Breast epithelium (tissue), 4 donors: Measurements from ENCODE around the gene ARID3A. TPM values are rescaled to one million over a fixed set of nuclear protein-coding genes. Genes with fewer than 3 reads are reported as not detected.
A peak's percentile ranks its signal among the peaks of the same experiment; 100 is the strongest.

Source experiments
- DNase-seq, 2 donors: peaks; one replicate each; pipeline ENCODE4 v3.0.0-alpha.2; 2019; ENCODE audit warnings: low spot score in 2 of 2
- H3K27ac ChIP-seq, 2 donors: fragments of 200-600 bp; sonication (generic) in 1 of 2; one replicate each; pipeline ENCODE4 v1.5.1; 2016 to 2019; ENCODE audit warnings: mild to moderate bottlenecking in 1 of 2
- H3K27me3 ChIP-seq, 2 donors: fragments of 200-600 bp; sonication (generic) in 1 of 2; one replicate each; pipeline versions ENCODE4 v1.5.1 to v1.6.0; 2017 to 2019; ENCODE audit warnings: control low read depth in 1 of 2, mild to moderate bottlenecking in 1 of 2
- H3K36me3 ChIP-seq: fragments of 200-600 bp; one replicate; pipeline ENCODE4 v1.5.1; 2019
- H3K4me1 ChIP-seq, 2 donors: fragments of 200-600 bp; sonication (generic); one replicate each; pipeline ENCODE4 v1.5.1; 2016 to 2019; ENCODE audit warnings: control low read depth in 1 of 2
- H3K4me3 ChIP-seq, 3 donors: fragments of 200-600 bp; sonication (generic); 1 replicate in 2 of 3; 2 replicates in 1 of 3; pipeline ENCODE4 v1.5.1; 2016 to 2019; ENCODE audit warnings: mild to moderate bottlenecking in 3 of 3, moderate library complexity in 2 of 3
- H3K9me3 ChIP-seq, 2 donors: fragments of 200-600 bp; sonication (generic) in 1 of 2; one replicate each; pipeline ENCODE4 v1.5.1; 2016 to 2019; ENCODE audit warnings: control low read depth in 1 of 2
- CTCF ChIP-seq, 3 donors: fragments of 450-650 bp; IDR thresholded peaks; one replicate each; pipeline ENCODE4 v1.5.1; 2016 to 2017; ENCODE audit warnings: antibody characterized with exemption in 3 of 3, mild to moderate bottlenecking in 3 of 3, moderate library complexity in 3 of 3
- POLR2A ChIP-seq: fragments of 450-650 bp; IDR thresholded peaks from one replicate; pipeline ENCODE4 v1.6.1; 2016; ENCODE audit warnings: antibody characterized with exemption, mild to moderate bottlenecking, moderate library complexity
- POLR2AphosphoS5 ChIP-seq, 3 donors: sonication (generic); formaldehyde crosslinking; IDR thresholded peaks; one replicate each; pipeline ENCODE4 v1.6.1; 2017; ENCODE audit warnings: antibody characterized with exemption in 3 of 3
- intact Hi-C: fragments of 100-400 bp; cut with DNase I; formaldehyde crosslinking; loops from one replicate; pipeline ENCODE4 v1.15.1; 2023; ENCODE audit warnings: low total_unique reads
- total RNA-seq, 3 donors: library from RNA; depleted of rRNA; stranded (reverse); fragments of >200 nt; gene quantifications; one replicate each; pipeline ENCODE4 v1.1.0, GENCODE V29; 2016

Gene ARID3A
- total RNA-seq, 3 donors from 2014 or later = 3.5 to 11.1 (median 4.8) TPM

DNA sequence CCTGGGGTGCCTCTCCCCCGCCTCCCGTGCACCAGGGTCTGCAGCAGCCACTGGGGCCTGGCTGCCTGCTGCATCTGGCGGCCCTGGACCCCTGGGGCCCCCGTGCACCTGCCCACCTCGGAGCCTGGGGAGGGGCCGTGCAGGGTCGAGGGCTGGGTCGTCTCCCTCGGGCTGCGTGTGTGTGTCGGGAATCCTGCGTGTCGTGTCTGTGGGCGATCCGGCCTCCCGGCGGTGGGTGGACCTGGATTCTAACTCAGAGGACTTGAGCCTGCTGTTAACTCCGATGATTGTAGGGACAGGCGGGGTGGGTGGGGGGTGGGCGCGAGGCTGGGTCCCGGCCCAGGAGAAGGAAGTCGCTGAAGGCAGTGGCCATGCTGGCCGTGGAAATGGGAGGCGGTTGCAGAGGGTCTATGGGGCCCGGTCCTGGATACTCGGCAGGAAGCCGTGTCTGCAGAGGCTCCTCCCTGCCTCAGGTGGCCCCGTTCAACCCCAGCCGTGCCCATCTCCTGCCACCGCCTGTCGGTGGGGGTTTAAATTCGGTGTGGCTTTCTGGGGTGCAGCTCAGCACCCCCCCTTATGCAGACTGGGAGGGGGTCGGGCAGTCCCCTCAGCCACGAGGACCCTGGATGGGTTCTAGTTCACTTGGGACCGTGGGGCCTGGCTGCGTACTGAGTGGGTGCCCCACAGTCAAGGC is 48.9 kb downstream of the ARID3A start:
- H3K4me3 ChIP-seq = no peak overlapping the region
- intact Hi-C loops = no loop called here
- DNase-seq = no peak
- H3K4me1 ChIP-seq = no peaks in the 10 kb centered on the region
- peaks cover 3% of the 10 kb centered on the region for H3K36me3 ChIP-seq
- no peak overlapping the region for H3K27ac ChIP-seq
- no peak for TF ChIP-seq POLR2A
- TF ChIP-seq POLR2AphosphoS5 (IDR thresholded peaks at IDR 0.05) = no peak
- no peak for TF ChIP-seq CTCF (IDR thresholded peaks at IDR 0.05)
- H3K27me3 ChIP-seq = no peaks in the 10 kb centered on the region
- H3K9me3 ChIP-seq = peaks cover 6% of the 10 kb centered on the region in 2 donors

DNA sequence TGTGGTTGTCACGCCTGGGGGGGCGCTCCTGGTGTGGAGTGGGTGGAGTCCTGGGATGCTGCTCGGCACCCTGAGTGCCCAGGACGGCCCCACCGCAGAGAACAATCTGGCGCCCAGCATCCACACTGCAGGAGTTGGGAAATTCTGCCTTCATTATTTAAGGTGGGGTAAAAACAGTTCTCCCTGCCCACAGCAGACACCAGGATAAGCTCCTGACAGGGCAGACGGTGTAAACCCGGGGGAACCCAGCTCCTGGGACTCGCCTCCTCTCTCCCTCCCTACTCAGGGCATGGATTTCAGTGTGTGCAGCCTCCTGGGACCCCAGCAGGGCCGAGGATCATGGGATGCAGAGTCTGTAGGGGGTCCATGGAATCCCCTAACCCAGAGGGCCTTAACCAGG is 50.6 kb downstream of the ARID3A start:
- H3K27me3 ChIP-seq = no peaks in the 10 kb centered on the region
- intact Hi-C loops = no loop called here
- no peaks in the 10 kb centered on the region for H3K4me1 ChIP-seq
- H3K27ac ChIP-seq = no peak overlapping the region
- peaks cover 3% of the 10 kb centered on the region for H3K36me3 ChIP-seq
- no peak for DNase-seq
- H3K9me3 ChIP-seq = no peaks in the 10 kb centered on the region
- no peak overlapping the region for H3K4me3 ChIP-seq
- TF ChIP-seq POLR2A (no peak), CTCF (IDR thresholded peaks at IDR 0.05) (no peak), POLR2AphosphoS5 (IDR thresholded peaks at IDR 0.05) (no peak)

DNA sequence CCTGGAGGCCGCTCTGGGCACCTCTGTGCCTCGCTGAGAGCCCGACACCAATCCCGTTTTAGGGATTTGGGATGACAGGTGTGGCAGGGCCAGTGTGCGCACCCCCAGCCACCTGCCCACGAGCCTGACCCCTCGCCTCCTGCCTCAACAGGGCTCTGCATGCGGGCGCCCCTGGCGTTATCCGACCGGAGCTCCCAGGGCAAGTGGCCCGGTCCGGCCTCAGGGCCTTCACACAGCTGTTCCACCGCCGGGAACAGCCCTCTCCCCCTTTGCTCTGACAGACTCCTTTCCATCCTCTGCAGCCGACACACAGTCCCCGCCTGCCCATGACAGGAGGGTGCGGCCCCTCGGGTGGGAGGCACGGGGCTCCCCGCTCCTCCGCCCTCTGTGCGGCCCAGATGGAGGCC is 51.2 kb downstream of the ARID3A start:
- Histone ChIP-seq H3K4me3 (no peak overlapping the region), H3K4me1 (no peaks in the 10 kb centered on the region), H3K9me3 (no peaks in the 10 kb centered on the region), H3K27ac (no peak overlapping the region), H3K27me3 (no peaks in the 10 kb centered on the region), H3K36me3 (no peaks in the 10 kb centered on the region)
- TF ChIP-seq CTCF (IDR thresholded peaks at IDR 0.05) (no peak), POLR2A (no peak), POLR2AphosphoS5 (IDR thresholded peaks at IDR 0.05) (no peak)
- no peak for DNase-seq
- intact Hi-C loops = no loop called here

- no peaks in the 10 kb centered on the region for H3K36me3 ChIP-seq
- DNase-seq = no peak
- peak overlapping the region in 1 of 2 donors; percentile 21 for H3K27ac ChIP-seq
- intact Hi-C loops = no loop called here
- no peaks in the 10 kb centered on the region for H3K27me3 ChIP-seq
- peak overlapping the region in 1 of 3 donors; percentile 19 for H3K4me3 ChIP-seq
- TF ChIP-seq POLR2A (no peak), CTCF (IDR thresholded peaks at IDR 0.05) (no peak), POLR2AphosphoS5 (IDR thresholded peaks at IDR 0.05) (no peak)
- H3K4me1 ChIP-seq = no peaks in the 10 kb centered on the region
- H3K9me3 ChIP-seq = no peaks in the 10 kb centered on the region
Measured at GRCh38 chr19:979318-979741, 53.5 kb downstream of the ARID3A start.

DNA sequence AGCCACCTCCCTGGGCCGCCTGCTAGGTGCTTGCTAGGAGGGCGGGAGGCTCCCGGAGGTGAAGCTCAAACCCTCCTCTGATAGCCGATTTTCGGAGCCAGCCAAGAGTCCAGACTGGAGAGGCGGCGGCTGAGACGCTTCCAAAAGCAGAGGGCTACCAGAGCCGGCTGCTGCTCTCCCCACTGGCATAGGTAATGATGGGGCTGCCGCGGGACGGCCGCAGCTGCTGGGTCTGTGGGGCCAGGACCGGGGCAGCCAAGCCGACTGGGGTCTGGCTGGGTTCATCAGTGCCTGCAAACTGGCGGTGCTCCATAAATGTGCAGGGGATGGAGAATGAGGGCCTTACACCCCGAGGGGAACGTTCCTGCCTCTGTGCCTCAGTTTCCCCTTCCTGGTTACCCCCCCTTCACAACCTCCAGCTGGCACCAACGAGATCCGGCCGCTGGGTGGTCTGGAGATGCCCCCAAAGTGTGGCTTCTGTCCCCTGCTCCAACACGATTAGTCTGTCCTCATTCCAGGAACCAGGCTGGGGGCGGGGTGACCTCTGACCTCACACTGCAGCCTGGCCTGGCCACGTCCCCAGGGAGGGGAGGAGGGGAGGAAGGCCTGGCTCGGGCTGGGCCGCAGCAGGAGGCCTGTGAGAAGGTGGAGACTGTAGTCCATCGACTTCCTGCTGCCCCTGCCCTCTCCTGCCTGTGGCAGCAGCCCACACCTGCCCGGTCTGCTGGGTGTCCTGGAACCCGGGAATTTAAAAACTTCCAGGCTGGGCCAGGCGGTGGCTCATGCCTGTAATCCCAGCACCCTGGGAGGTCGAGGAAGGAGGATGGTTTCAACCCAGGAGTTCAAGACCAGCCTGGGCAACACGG is 54.5 kb downstream of the ARID3A start:
- Histone ChIP-seq H3K27me3 (no peaks in the 10 kb centered on the region), H3K9me3 (no peaks in the 10 kb centered on the region), H3K4me3 (no peak overlapping the region), H3K36me3 (no peaks in the 10 kb centered on the region), H3K27ac (no peak overlapping the region), H3K4me1 (no peaks in the 10 kb centered on the region)
- TF ChIP-seq CTCF (IDR thresholded peaks at IDR 0.05) = no peak
- no peak for TF ChIP-seq POLR2AphosphoS5 (IDR thresholded peaks at IDR 0.05)
- no peak for TF ChIP-seq POLR2A
- intact Hi-C loops = loop anchor here (5.0 to 10.0 kb wide), 2 partner anchors 123 to 226 kb away; partner anchors contain the start of genes CFD and MISP
- DNase-seq = no peak
